Gastroesophageal sphincter (tissue), 3 donors: Measurements from ENCODE around the gene REM2.

Experiments
- EP300 ChIP-seq: sonication (generic); formaldehyde crosslinking; IDR thresholded peaks from one replicate; pipeline ENCODE4 v1.6.1; 2017; ENCODE audit warnings: antibody characterized with exemption, mild to moderate bottlenecking
- TF ChIP-seq, protein P1 (sequence below), 4 experiments: fragments of 200-600 bp in 2 of 4; fragments of 450-650 bp in 2 of 4; sonication (generic) in 1 of 4; IDR thresholded peaks; one replicate each; pipeline ENCODE4 v1.5.1; 2017 to 2019; ENCODE audit warnings: antibody characterized with exemption in 4 of 4, mild to moderate bottlenecking in 2 of 4, moderate library complexity in 2 of 4

DNA sequence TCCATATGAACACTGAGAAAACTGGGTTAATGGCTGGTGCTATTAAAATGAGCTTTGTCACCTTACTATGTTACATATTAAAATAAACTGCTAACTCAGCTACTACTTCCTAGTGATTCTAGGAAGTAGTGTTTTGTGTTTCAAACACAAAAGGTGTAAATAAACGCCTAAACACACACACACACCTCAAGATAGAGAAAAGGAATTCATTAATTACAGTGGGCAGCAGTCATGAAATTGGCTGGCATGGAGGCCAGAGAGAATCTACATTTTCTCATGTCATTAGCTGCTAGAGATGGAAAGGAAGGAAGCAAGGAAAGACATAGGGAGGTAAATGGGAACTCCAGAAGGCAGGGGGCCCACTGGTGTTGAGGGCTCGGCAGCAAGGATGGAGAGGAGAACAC is 46.9 kb downstream of the REM2 start:
- TF ChIP-seq, protein P1, sequence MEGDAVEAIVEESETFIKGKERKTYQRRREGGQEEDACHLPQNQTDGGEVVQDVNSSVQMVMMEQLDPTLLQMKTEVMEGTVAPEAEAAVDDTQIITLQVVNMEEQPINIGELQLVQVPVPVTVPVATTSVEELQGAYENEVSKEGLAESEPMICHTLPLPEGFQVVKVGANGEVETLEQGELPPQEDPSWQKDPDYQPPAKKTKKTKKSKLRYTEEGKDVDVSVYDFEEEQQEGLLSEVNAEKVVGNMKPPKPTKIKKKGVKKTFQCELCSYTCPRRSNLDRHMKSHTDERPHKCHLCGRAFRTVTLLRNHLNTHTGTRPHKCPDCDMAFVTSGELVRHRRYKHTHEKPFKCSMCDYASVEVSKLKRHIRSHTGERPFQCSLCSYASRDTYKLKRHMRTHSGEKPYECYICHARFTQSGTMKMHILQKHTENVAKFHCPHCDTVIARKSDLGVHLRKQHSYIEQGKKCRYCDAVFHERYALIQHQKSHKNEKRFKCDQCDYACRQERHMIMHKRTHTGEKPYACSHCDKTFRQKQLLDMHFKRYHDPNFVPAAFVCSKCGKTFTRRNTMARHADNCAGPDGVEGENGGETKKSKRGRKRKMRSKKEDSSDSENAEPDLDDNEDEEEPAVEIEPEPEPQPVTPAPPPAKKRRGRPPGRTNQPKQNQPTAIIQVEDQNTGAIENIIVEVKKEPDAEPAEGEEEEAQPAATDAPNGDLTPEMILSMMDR (IDR thresholded peaks at IDR 0.05), result no peak
- no peak for TF ChIP-seq EP300
